Smooth muscle cell (in vitro differentiated cells): ENCODE data around the gene DAB2. TPM values are rescaled to one million over a fixed set of nuclear protein-coding genes. Genes with fewer than 3 reads are reported as not detected.

ENCODE experiments used
- DNase-seq: peaks from one replicate; lab custom pipeline; 2025; ENCODE audit not compliant: unreplicated experiment; lab: John Stamatoyannopoulos, UW
- H2AFZ ChIP-seq: fragments of 200-600 bp; sonication (generic); 2 replicates; pipeline ENCODE4 v1.6.0; 2016; ENCODE audit warnings: antibody characterized with exemption, low read depth, mild to moderate bottlenecking
- H3F3A ChIP-seq: fragments of 200-600 bp; sonication (generic); 2 replicates; pipeline ENCODE4 v1.6.0; 2017; ENCODE audit warnings: antibody characterized with exemption, low read depth
- H3K27ac ChIP-seq: fragments of 200-600 bp; sonication (generic); 2 replicates; pipeline ENCODE4 v1.5.1; 2016; ENCODE audit warnings: low read depth, mild to moderate bottlenecking
- H3K27me3 ChIP-seq: fragments of 200-600 bp; sonication (generic); 2 replicates; pipeline ENCODE4 v1.6.1; 2016; ENCODE audit warnings: low read depth, mild to moderate bottlenecking
- H3K36me3 ChIP-seq: fragments of 200-600 bp; sonication (generic); 2 replicates; pipeline ENCODE4 v1.5.1; 2016; ENCODE audit warnings: low read depth
- H3K4me1 ChIP-seq: fragments of 200-600 bp; sonication (generic); 2 replicates; pipeline ENCODE4 v1.5.1; 2016; ENCODE audit warnings: low read depth
- H3K4me2 ChIP-seq: fragments of 200-600 bp; sonication (generic); 2 replicates; pipeline ENCODE4 v1.6.0; 2016; ENCODE audit warnings: mild to moderate bottlenecking
- H3K4me3 ChIP-seq: fragments of 200-600 bp; sonication (generic); 2 replicates; pipeline ENCODE4 v1.5.1; 2016; ENCODE audit warnings: mild to moderate bottlenecking
- H3K79me2 ChIP-seq: fragments of 200-600 bp; sonication (generic); 2 replicates; pipeline ENCODE4 v1.6.0; 2016; ENCODE audit warnings: low read depth, mild to moderate bottlenecking
- H3K9ac ChIP-seq: fragments of 200-600 bp; sonication (generic); 2 replicates; pipeline ENCODE4 v1.6.0; 2016; ENCODE audit warnings: low read depth
- H3K9me3 ChIP-seq: fragments of 200-600 bp; sonication (generic); replicated peaks from 2 replicates; pipeline ENCODE4 v1.5.1; 2016; ENCODE audit warnings: low read depth
- H4K20me1 ChIP-seq: fragments of 200-600 bp; sonication (generic); 2 replicates; pipeline ENCODE4 v1.6.0; 2016; ENCODE audit warnings: low read depth
- WGBS: methylation state at CpG from one replicate; pipeline ENCODE4 v1.1.7; 2016; ENCODE audit warnings: low lambda C conversion rate; 5-methylcytosine and 5-hydroxymethylcytosine counted together
- polyA plus RNA-seq: library from polyadenylated mRNA; unstranded; fragments of >200 nt; fragmentation: Nextera tagmentation; extraction: Ambion mirVana; gene quantifications from 2 replicates; pipeline ENCODE4 v1.2.1, GENCODE V29; 2016
- total RNA-seq: library from RNA; depleted of rRNA; stranded (reverse); fragments of >200 nt; gene quantifications from 2 replicates; pipeline ENCODE4 v1.2.3, GENCODE V29; 2014
- TF ChIP-seq, protein P1 (sequence below): fragments of 200-600 bp; sonication (generic); IDR thresholded peaks from 2 replicates; pipeline ENCODE4 v1.5.1; 2017; ENCODE audit warnings: borderline replicate concordance, mild to moderate bottlenecking, antibody characterized with exemption; ENCODE audit not compliant: insufficient read depth, poor library complexity, severe bottlenecking

Gene DAB2
- total and polyA plus RNA-seq, 2 experiments from 2014 or later = 87.2 to 105 TPM

DNA sequence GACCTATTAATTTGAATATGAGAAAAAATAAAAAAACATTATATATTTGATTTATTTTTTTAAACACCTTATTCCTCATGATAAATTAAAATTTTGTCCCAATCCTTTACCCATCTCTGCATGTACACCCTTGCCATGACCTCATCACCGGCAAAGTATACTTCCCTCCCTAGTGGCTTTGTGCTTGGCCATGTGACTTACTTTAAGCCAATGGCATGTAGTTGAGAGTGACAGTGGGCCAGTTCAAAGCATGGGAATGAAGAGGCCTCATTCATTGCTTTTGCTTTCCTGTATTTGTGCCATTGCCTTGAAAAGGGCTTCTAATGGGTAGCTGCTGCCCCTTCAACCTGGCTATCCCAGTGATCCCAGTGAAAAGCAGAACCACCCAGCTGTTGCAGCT lies 91.7 kb downstream of the DAB2 start:
- whole genome bisulfite sequencing = 90% methylated on average over 1 of the region's 1 CpG
- Histone ChIP-seq H2AFZ (no peak overlapping the region), H3K4me2 (no peak overlapping the region), H3K4me1 (no peaks in the 10 kb centered on the region), H3F3A (no peaks in the 10 kb centered on the region), H4K20me1 (no peaks in the 10 kb centered on the region), H3K27me3 (no peaks in the 10 kb centered on the region), H3K9me3 (no peaks in the 10 kb centered on the region), H3K36me3 (no peaks in the 10 kb centered on the region), H3K4me3 (no peak overlapping the region), H3K27ac (no peak overlapping the region), H3K79me2 (no peaks in the 10 kb centered on the region), H3K9ac (no peak overlapping the region)
- no peak for DNase-seq
- TF ChIP-seq, protein P1, sequence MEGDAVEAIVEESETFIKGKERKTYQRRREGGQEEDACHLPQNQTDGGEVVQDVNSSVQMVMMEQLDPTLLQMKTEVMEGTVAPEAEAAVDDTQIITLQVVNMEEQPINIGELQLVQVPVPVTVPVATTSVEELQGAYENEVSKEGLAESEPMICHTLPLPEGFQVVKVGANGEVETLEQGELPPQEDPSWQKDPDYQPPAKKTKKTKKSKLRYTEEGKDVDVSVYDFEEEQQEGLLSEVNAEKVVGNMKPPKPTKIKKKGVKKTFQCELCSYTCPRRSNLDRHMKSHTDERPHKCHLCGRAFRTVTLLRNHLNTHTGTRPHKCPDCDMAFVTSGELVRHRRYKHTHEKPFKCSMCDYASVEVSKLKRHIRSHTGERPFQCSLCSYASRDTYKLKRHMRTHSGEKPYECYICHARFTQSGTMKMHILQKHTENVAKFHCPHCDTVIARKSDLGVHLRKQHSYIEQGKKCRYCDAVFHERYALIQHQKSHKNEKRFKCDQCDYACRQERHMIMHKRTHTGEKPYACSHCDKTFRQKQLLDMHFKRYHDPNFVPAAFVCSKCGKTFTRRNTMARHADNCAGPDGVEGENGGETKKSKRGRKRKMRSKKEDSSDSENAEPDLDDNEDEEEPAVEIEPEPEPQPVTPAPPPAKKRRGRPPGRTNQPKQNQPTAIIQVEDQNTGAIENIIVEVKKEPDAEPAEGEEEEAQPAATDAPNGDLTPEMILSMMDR = no peak

DNA sequence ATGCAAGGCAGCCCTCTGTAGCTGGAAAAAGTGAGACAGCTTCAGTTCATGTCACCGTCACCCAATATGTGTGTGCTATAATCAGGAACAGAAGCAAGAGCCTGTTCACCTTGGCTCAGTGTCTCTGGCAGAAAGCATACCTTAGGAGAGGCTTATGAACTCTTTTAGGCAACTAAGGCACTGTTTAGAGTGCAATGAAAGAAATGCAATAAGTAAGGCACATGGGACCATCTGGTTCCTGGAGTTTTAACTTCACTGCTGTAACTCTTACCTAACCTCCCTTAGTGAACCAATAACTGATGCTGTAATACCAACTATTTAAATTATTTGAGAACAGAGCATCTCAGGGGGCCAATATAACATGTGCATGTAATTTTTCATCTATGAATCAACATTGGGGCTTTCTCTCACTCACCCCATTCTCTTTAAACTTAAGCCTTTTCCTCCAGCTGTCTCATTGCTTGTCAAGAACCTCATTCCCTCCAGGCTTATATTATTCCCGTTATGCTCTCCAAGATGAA lies 92.9 kb downstream of the DAB2 start:
- H4K20me1 ChIP-seq = no peaks in the 10 kb centered on the region
- H3K9ac ChIP-seq = no peak overlapping the region
- no peak overlapping the region for H2AFZ ChIP-seq
- H3F3A ChIP-seq = no peaks in the 10 kb centered on the region
- H3K4me1 ChIP-seq = no peaks in the 10 kb centered on the region
- no peaks in the 10 kb centered on the region for H3K27me3 ChIP-seq
- 90% methylated on average over 2 of the region's 2 CpGs for WGBS
- TF ChIP-seq, protein P1 = no peak
- H3K27ac ChIP-seq = no peak overlapping the region
- no peak for DNase-seq
- no peak overlapping the region for H3K4me3 ChIP-seq
- no peaks in the 10 kb centered on the region for H3K79me2 ChIP-seq
- H3K36me3 ChIP-seq = no peaks in the 10 kb centered on the region
- no peaks in the 10 kb centered on the region for H3K9me3 ChIP-seq
- H3K4me2 ChIP-seq = no peak overlapping the region

DNA sequence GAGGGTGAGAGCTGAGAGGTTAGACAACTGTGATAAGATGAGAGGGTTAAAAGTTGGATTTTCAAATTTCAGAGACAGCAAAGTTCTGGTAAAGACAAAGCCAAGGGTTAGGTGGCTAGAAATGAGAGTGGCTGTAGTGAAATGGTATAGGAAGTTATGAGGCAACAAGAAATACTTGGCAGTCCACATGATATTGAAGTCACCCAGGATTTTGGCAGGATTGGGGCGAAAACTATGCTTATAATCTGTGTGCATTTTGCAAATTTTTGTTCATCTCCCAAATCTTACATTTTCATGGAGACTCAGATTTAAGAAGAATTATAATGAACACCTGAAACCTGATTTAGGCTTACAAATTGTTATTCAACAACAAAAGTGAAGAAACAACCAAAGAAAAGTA lies 96.0 kb downstream of the DAB2 start:
- Histone ChIP-seq H4K20me1 (no peaks in the 10 kb centered on the region), H3K79me2 (no peaks in the 10 kb centered on the region), H3K27me3 (no peaks in the 10 kb centered on the region), H3K4me1 (no peaks in the 10 kb centered on the region), H3F3A (no peaks in the 10 kb centered on the region), H3K9ac (no peak overlapping the region), H3K36me3 (no peaks in the 10 kb centered on the region), H3K4me2 (no peak overlapping the region), H2AFZ (no peak overlapping the region), H3K4me3 (no peak overlapping the region), H3K9me3 (no peaks in the 10 kb centered on the region), H3K27ac (no peak overlapping the region)
- TF ChIP-seq, protein P1 = no peak
- WGBS = 93% methylated on average over 1 of the region's 1 CpG
- no peak for DNase-seq

DNA sequence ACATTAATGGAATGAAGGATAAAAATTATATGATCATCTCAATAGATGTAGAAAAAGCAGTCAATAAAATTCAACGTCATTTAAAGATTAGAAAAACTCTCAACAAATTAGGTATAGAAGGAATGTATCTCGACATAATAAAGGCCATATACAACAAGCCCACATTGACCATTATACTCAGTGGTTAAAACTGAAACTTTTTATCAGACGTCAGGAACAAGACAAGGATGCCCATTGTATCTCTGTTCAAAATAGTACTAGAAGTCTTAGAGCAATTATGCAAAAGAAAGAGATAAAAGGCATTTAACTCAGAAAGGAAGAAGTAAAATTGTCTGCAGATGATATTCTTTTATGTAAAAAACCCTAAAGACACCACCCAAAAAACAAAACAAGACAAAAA lies 101.2 kb downstream of the DAB2 start:
- Histone ChIP-seq H3K9ac (no peak overlapping the region), H3K27ac (no peak overlapping the region), H2AFZ (no peak overlapping the region), H3K4me3 (no peak overlapping the region), H3K27me3 (no peaks in the 10 kb centered on the region), H3K79me2 (no peaks in the 10 kb centered on the region), H3F3A (no peaks in the 10 kb centered on the region), H3K36me3 (no peaks in the 10 kb centered on the region), H3K4me2 (no peak overlapping the region), H3K4me1 (no peaks in the 10 kb centered on the region), H4K20me1 (no peaks in the 10 kb centered on the region), H3K9me3 (no peaks in the 10 kb centered on the region)
- TF ChIP-seq, protein P1 = no peak
- WGBS = 82% methylated on average over 3 of the region's 3 CpGs
- DNase-seq = no peak
